Brain microvascular endothelial cell (primary cell): ENCODE results near the gene ISX.

Source experiments
- DNase-seq: peaks from one replicate; pipeline ENCODE4 v3.0.0-alpha.2; 2020
- H3K27ac ChIP-seq: fragments of 250-450 bp; sonication (Bioruptor Pico); 2 replicates; pipeline ENCODE4 v1.5.1; 2020; ENCODE audit warnings: mild to moderate bottlenecking, moderate library complexity
- H3K27me3 ChIP-seq: fragments of 250-450 bp; sonication (Bioruptor Pico); replicated peaks from 2 replicates; pipeline ENCODE4 v1.5.1; 2020; ENCODE audit warnings: mild to moderate bottlenecking
- H3K36me3 ChIP-seq: fragments of 250-450 bp; sonication (Bioruptor Pico); replicated peaks from 2 replicates; pipeline ENCODE4 v1.5.1; 2020; ENCODE audit warnings: mild to moderate bottlenecking
- H3K4me3 ChIP-seq: 2 replicates; pipeline ENCODE4 v1.5.1; 2011; ENCODE audit warnings: low read depth, mild to moderate bottlenecking, control low read depth, low read length, moderate library complexity
- in situ Hi-C: cut with HindIII; loops from 2 replicates; pipeline ENCODE4 v1.10.0; 2017; ENCODE audit warnings: low sequenced_read_pairs, low pct_ligation_motif_present
- TF ChIP-seq, protein P1 (sequence below): IDR thresholded peaks from 2 replicates; pipeline ENCODE4 v1.5.1; 2011; ENCODE audit warnings: low read depth, mild to moderate bottlenecking, moderate library complexity, low read length, control low read depth, inconsistent platforms; ENCODE audit errors: missing control alignments

Gene ISX

DNA sequence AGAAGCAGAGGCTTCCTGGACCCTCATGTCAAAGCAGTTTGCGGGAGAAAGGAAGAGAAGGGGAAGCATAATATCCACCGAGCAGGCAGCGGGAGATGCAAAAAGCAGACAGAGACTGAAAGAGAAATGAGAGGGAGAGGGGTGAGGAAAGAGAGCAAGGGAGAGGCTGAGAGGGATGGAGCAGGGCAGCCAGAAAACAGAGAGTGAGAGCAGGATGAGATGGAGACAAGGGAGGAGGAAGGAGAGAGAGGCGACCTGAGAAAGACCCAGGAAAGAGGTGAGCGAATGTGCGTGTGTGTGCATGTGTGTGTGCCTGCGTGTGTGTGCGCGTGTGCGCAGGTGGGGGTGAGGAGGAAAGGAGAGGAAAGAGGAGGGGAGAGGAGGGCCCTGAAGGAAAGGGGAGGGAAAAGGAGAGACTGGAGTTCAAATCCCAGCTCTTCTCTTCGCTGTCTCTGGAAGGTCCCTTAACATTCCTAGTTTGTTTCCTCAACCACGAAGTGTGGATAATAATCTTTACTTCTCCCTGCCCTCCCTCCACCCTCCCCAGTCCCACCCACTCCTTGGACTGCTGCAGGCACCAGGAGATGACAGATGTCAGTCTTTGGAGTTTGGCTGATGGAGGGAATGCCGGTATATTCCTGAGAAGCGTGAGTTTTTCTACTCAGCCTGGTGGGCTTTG is 67.9 kb downstream of the ISX start:
- H3K27ac ChIP-seq = no peak overlapping the region
- no peak overlapping the region for H3K4me3 ChIP-seq
- TF ChIP-seq, protein P1, sequence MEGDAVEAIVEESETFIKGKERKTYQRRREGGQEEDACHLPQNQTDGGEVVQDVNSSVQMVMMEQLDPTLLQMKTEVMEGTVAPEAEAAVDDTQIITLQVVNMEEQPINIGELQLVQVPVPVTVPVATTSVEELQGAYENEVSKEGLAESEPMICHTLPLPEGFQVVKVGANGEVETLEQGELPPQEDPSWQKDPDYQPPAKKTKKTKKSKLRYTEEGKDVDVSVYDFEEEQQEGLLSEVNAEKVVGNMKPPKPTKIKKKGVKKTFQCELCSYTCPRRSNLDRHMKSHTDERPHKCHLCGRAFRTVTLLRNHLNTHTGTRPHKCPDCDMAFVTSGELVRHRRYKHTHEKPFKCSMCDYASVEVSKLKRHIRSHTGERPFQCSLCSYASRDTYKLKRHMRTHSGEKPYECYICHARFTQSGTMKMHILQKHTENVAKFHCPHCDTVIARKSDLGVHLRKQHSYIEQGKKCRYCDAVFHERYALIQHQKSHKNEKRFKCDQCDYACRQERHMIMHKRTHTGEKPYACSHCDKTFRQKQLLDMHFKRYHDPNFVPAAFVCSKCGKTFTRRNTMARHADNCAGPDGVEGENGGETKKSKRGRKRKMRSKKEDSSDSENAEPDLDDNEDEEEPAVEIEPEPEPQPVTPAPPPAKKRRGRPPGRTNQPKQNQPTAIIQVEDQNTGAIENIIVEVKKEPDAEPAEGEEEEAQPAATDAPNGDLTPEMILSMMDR = no peak
- H3K36me3 ChIP-seq = no peaks in the 10 kb centered on the region
- H3K27me3 ChIP-seq = no peaks in the 10 kb centered on the region
- in situ Hi-C loops = no loop called here
- DNase-seq = no peak

DNA sequence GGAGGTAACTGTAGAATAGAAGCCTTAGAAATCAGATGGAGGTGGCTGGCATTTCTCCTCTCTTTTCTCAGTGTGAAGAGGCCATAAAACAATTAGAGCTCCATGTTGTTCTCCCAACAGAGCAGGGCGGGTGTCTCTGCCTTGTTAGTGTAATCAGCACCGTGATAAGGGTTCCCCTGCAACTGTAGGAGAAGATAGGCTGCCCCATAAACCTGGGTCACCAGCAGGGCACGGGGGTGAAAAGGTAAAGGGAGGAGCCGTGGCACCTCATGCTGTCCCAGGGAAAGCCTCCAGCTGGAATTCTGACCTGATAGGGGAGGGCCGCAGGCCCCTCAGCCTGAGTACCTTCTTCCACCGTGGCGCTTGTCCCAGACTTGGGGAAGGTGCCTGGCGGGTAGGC is 68.7 kb downstream of the ISX start:
- no peak for DNase-seq
- in situ Hi-C loops = no loop called here
- H3K27me3 ChIP-seq = no peaks in the 10 kb centered on the region
- TF ChIP-seq, protein P1 = no peak
- no peaks in the 10 kb centered on the region for H3K36me3 ChIP-seq
- no peak overlapping the region for H3K27ac ChIP-seq
- no peak overlapping the region for H3K4me3 ChIP-seq

GRCh38 chr22:35135165-35135564 is 69.2 kb downstream of the ISX start:
- TF ChIP-seq, protein P1 = no peak
- in situ Hi-C loops = no loop called here
- H3K4me3 ChIP-seq = no peak overlapping the region
- no peaks in the 10 kb centered on the region for H3K27me3 ChIP-seq
- no peak for DNase-seq
- no peaks in the 10 kb centered on the region for H3K36me3 ChIP-seq
- H3K27ac ChIP-seq = no peak overlapping the region
